SK-N-SH treated with all-trans-retinoic acid at 6 μM for 48 hours (cell line): Measurements from ENCODE around the gene TNXB.

Experiments used
- ATAC-seq: fragments of 200-7000 bp; cut with Tn5 transposase; 3 replicates; pipeline ENCODE4 v1.9.1; 2020; ENCODE audit warnings: mild to moderate bottlenecking, moderate library complexity
- ARNTL ChIP-seq: fragments of 450-650 bp; formaldehyde crosslinking; IDR thresholded peaks from 2 replicates; pipeline ENCODE4 v1.5.0; 2020; ENCODE audit warnings: low read depth, mild to moderate bottlenecking, moderate library complexity, borderline replicate concordance
- BACH2 ChIP-seq: fragments of 250-450 bp; sonication (Bioruptor Pico); IDR thresholded peaks from 2 replicates; pipeline ENCODE4 v1.9.0; 2021; ENCODE audit warnings: mild to moderate bottlenecking, borderline replicate concordance
- CSDC2 ChIP-seq: fragments of 250-450 bp; sonication (Bioruptor Pico); IDR thresholded peaks from 2 replicates; pipeline ENCODE4 v1.5.0; 2020; ENCODE audit warnings: mild to moderate bottlenecking, moderate library complexity
- ESRRG ChIP-seq: fragments of 250-450 bp; sonication (Bioruptor Pico); IDR thresholded peaks from 2 replicates; pipeline ENCODE4 v1.6.1; 2021; ENCODE audit warnings: mild to moderate bottlenecking
- ISL1 ChIP-seq: fragments of 250-450 bp; sonication (Bioruptor Pico); IDR thresholded peaks from 2 replicates; pipeline ENCODE4 v2.1.2; 2022; ENCODE audit warnings: mild to moderate bottlenecking, moderate library complexity
- OSR1 ChIP-seq: fragments of 250-450 bp; sonication (Bioruptor Pico); IDR thresholded peaks from 2 replicates; pipeline ENCODE4 v1.8.0; 2022; ENCODE audit warnings: moderate library complexity, mild to moderate bottlenecking, inconsistent platforms
- PATZ1 ChIP-seq: fragments of 250-450 bp; sonication (Bioruptor Pico); IDR thresholded peaks from 2 replicates; pipeline ENCODE4 v1.8.0; 2020; ENCODE audit warnings: mild to moderate bottlenecking, moderate library complexity, borderline replicate concordance
- PPARA ChIP-seq: fragments of 250-450 bp; sonication (Bioruptor Pico); IDR thresholded peaks from 2 replicates; pipeline ENCODE4 v1.5.0; 2020; ENCODE audit warnings: mild to moderate bottlenecking, borderline replicate concordance
- RARB ChIP-seq: fragments of 250-450 bp; sonication (Bioruptor Pico); IDR thresholded peaks from 2 replicates; pipeline ENCODE4 v1.8.0; 2021; ENCODE audit warnings: mild to moderate bottlenecking, moderate library complexity
- SNAI2 ChIP-seq: fragments of 250-450 bp; sonication (Bioruptor Pico); IDR thresholded peaks from 2 replicates; pipeline ENCODE4 v1.5.0; 2020; ENCODE audit warnings: mild to moderate bottlenecking, moderate library complexity
- TCF4 ChIP-seq: fragments of 250-450 bp; sonication (Bioruptor Pico); IDR thresholded peaks from 2 replicates; pipeline ENCODE4 v1.8.0; 2021; ENCODE audit warnings: mild to moderate bottlenecking, moderate library complexity, borderline replicate concordance
- TOX ChIP-seq: fragments of 250-450 bp; sonication (Bioruptor Pico); IDR thresholded peaks from 2 replicates; pipeline ENCODE4 v1.8.0; 2021; ENCODE audit warnings: mild to moderate bottlenecking, moderate library complexity, borderline replicate concordance
- TSHZ2 ChIP-seq: fragments of 250-450 bp; sonication (Bioruptor Pico); IDR thresholded peaks from 2 replicates; pipeline ENCODE4 v1.5.0; 2020; ENCODE audit warnings: mild to moderate bottlenecking, moderate library complexity
- ZC3H10 ChIP-seq: fragments of 250-450 bp; sonication (Bioruptor Pico); IDR thresholded peaks from 2 replicates; pipeline ENCODE4 v1.5.1; 2021; ENCODE audit warnings: mild to moderate bottlenecking, moderate library complexity
- ZFP3 ChIP-seq: fragments of 250-450 bp; sonication (Bioruptor Pico); IDR thresholded peaks from 2 replicates; pipeline ENCODE4 v1.5.0; 2020; ENCODE audit warnings: mild to moderate bottlenecking, moderate library complexity
- ZFP30 ChIP-seq: fragments of 450-650 bp; formaldehyde crosslinking; IDR thresholded peaks from 2 replicates; pipeline ENCODE4 v1.5.0; 2022; ENCODE audit warnings: mild to moderate bottlenecking, moderate library complexity
- ZNF565 ChIP-seq: fragments of 450-650 bp; formaldehyde crosslinking; conservative IDR thresholded peaks from 2 replicates; pipeline ENCODE4 v1.5.0; 2020; ENCODE audit warnings: low read depth, mild to moderate bottlenecking, moderate library complexity
- ZNF70 ChIP-seq: fragments of 450-650 bp; formaldehyde crosslinking; IDR thresholded peaks from 2 replicates; pipeline ENCODE4 v1.5.0; 2020; ENCODE audit warnings: mild to moderate bottlenecking, moderate library complexity
- ZNF8 ChIP-seq: fragments of 450-650 bp; formaldehyde crosslinking; IDR thresholded peaks from 2 replicates; pipeline ENCODE4 v1.5.0; 2020; ENCODE audit warnings: mild to moderate bottlenecking, moderate library complexity
- TF ChIP-seq, protein P1 (sequence below): fragments of 250-450 bp; sonication (Bioruptor Pico); IDR thresholded peaks from 2 replicates; pipeline ENCODE4 v1.5.1; 2020; ENCODE audit warnings: low read depth, mild to moderate bottlenecking, moderate library complexity
- TF ChIP-seq, protein P2 (sequence below): fragments of 250-450 bp; sonication (Bioruptor Pico); IDR thresholded peaks from 2 replicates; pipeline ENCODE4 v1.8.0; 2021; ENCODE audit warnings: low read depth, mild to moderate bottlenecking, moderate library complexity, borderline replicate concordance
- TF ChIP-seq, protein P3 (sequence below): fragments of 250-450 bp; sonication (Bioruptor Pico); IDR thresholded peaks from 2 replicates; pipeline ENCODE4 v1.5.1; 2021; ENCODE audit warnings: mild to moderate bottlenecking, moderate library complexity

TNXB gene

DNA sequence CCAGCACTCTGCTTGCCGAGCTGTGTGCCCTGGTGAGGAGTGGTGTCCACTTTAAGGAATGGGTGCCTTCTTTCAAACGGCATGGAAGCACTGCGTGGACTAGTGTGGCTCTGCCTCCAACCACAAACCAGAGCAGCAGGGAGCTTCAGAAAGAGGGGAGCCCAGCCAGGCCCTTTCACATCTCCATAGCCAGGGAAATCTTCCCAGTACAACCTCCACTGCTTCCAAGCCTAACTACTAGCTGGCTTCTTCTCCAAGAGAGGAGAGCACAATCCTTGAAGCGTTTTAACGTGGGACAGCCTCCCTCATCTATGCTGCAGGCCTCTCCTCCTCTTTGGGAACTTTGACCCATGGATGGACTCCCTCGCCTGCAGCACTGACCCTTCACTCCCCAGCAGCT is 26.7 kb downstream of the TNXB start:
- TF ChIP-seq ZFP30 (no peak), CSDC2 (CRISPR knock-in tag) (no peak), ISL1 (CRISPR knock-in tag) (no peak), SNAI2 (no peak), ARNTL (CRISPR knock-in tag) (no peak), ESRRG (no peak), TOX (CRISPR knock-in tag) (no peak), BACH2 (CRISPR knock-in tag) (no peak), PPARA (CRISPR knock-in tag) (no peak), ZC3H10 (no peak), TSHZ2 (CRISPR knock-in tag) (no peak), ZNF8 (no peak), RARB (CRISPR knock-in tag) (no peak), OSR1 (CRISPR knock-in tag) (no peak), ZNF70 (CRISPR knock-in tag) (no peak), TCF4 (CRISPR knock-in tag) (no peak)
- TF ChIP-seq, protein P1, sequence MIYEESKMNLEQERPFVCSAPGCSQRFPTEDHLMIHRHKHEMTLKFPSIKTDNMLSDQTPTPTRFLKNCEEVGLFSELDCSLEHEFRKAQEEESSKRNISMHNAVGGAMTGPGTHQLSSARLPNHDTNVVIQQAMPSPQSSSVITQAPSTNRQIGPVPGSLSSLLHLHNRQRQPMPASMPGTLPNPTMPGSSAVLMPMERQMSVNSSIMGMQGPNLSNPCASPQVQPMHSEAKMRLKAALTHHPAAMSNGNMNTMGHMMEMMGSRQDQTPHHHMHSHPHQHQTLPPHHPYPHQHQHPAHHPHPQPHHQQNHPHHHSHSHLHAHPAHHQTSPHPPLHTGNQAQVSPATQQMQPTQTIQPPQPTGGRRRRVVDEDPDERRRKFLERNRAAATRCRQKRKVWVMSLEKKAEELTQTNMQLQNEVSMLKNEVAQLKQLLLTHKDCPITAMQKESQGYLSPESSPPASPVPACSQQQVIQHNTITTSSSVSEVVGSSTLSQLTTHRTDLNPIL (CRISPR knock-in tag): no peak
- TF ChIP-seq, protein P2, sequence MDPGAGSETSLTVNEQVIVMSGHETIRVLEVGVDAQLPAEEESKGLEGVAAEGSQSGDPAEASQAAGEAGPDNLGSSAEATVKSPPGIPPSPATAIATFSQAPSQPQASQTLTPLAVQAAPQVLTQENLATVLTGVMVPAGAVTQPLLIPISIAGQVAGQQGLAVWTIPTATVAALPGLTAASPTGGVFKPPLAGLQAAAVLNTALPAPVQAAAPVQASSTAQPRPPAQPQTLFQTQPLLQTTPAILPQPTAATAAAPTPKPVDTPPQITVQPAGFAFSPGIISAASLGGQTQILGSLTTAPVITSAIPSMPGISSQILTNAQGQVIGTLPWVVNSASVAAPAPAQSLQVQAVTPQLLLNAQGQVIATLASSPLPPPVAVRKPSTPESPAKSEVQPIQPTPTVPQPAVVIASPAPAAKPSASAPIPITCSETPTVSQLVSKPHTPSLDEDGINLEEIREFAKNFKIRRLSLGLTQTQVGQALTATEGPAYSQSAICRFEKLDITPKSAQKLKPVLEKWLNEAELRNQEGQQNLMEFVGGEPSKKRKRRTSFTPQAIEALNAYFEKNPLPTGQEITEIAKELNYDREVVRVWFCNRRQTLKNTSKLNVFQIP (CRISPR knock-in tag): no peak
- TF ChIP-seq, protein P3, sequence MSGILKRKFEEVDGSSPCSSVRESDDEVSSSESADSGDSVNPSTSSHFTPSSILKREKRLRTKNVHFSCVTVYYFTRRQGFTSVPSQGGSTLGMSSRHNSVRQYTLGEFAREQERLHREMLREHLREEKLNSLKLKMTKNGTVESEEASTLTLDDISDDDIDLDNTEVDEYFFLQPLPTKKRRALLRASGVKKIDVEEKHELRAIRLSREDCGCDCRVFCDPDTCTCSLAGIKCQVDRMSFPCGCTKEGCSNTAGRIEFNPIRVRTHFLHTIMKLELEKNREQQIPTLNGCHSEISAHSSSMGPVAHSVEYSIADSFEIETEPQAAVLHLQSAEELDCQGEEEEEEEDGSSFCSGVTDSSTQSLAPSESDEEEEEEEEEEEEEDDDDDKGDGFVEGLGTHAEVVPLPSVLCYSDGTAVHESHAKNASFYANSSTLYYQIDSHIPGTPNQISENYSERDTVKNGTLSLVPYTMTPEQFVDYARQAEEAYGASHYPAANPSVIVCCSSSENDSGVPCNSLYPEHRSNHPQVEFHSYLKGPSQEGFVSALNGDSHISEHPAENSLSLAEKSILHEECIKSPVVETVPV: no peak
- no peak for ATAC-seq

- peak; percentile 85 for ATAC-seq
- TF ChIP-seq OSR1 (CRISPR knock-in tag) (no peak), ZFP3 (peak; percentile 57; the same call in 1 of the 2 replicates)
Observed at GRCh38 chr6:32081168-32081990, 27.8 kb downstream of the TNXB start.

GRCh38 chr6:32079566-32080290 is 29.4 kb downstream of the TNXB start:
- ATAC-seq: no peak
- TF ChIP-seq TSHZ2 (CRISPR knock-in tag) (no peak), ZNF70 (CRISPR knock-in tag) (no peak), PATZ1 (no peak), RARB (CRISPR knock-in tag) (no peak), ZNF565 (no peak), ZFP30 (no peak), ZFP3 (no peak), PPARA (CRISPR knock-in tag) (no peak)
- TF ChIP-seq, protein P1 (CRISPR knock-in tag): no peak
